ENCODE results near the gene ZNF678. TPM values are rescaled to one million over a fixed set of nuclear protein-coding genes. Genes with fewer than 3 reads are reported as not detected.

ZNF678 gene
- total and polyA plus RNA-seq, 2 of the 8 experiments (the other 6 are each of a cell fraction or from before 2014, with no cell fraction given): 6.9 to 28.3 TPM

DNA sequence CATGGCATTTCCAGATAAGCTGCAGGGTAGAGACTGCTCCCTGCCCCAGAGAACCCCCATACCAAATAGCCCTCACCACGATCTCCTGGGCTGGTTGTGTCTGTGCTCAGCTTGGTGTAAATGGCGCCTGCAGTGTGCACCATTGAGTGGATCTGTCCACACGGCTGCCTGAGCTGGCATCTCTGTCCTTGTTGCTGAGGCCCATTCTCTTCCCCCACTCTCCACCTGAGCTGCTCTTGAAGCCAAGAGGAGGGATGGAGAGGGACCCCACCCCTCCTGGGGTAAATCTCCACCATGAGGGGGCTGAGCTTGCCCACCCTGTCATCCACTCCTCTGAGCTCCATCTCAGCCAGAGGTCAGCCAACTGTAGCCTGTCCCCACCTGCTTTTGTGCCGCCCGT is 18.0 kb upstream of the ZNF678 start (continued):
- TF ChIP-seq RNF2 (IDR thresholded peaks at IDR 0.05; ENCODE audit: borderline replicate concordance, low read depth, low read length, missing control alignments, poor library complexity, severe bottlenecking) (no peak), ATF3 (IDR thresholded peaks at IDR 0.05; ENCODE audit: insufficient read depth, low read depth, low read length) (no peak), TAF7 (optimal IDR thresholded peaks at IDR 0.05; ENCODE audit: borderline replicate concordance, low read depth, low read length) (no peak), EGR1 (IDR thresholded peaks at IDR 0.05; ENCODE audit: borderline replicate concordance, low read depth, low read length) (no peak), BRCA1 (IDR thresholded peaks at IDR 0.05; ENCODE audit: low read depth, low read length) (no peak), TAF1 (IDR thresholded peaks at IDR 0.05; ENCODE audit: low read depth, low read length) (no peak), EP300 (IDR thresholded peaks at IDR 0.05; ENCODE audit: borderline replicate concordance in 1 of 2, low read depth in 2 of 2, low read length in 2 of 2) (no peak)

Data from H1 (cell line).